NCI-H2196 treated with DMSO at 0.1 percent for 48 hours (cell line): ENCODE measurements around the gene PLS3.

ENCODE experiments used
- DNase-seq: peaks from one replicate; lab custom pipeline; 2025; ENCODE audit not compliant: unreplicated experiment; lab: John Stamatoyannopoulos, UW

Gene PLS3

DNA sequence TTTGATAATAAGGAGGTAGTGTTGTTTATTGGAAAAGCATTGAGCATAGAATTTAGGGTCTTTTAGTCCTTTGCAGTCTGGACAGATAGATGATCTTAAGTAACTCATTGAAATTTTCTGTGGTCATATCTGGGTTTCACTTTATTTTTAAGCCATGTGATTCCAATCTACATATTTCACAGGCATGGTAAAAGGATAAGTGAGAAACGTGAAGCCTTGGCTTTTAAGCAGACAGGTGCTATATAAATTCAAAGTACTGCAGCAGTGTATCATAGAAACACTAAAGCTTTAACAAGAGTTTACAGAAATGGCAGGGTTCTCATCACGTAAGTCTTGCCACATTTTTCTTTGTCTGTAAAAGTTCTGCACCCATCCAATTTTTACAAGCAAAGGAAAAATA is 4.9 kb downstream of the PLS3 start:
- no peak for DNase-seq

DNA sequence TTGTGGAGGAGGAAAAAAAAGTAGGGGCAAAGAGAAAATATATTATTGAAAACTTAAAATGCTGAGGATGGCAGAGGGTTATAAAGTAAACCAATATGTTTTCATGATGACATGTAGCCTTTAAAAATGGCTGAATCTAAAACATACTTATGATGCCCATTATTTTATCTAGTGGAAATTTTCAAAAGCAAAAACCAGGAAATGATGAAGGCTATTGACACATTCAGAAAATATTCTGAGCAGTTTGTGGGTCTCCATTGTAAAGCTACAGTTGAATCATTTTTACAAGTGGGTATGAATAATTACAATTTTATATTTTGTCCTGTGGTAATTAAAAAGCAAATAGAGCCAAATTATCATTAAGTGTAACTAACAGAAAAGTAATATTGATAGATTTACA is 10.7 kb downstream of the PLS3 start:
- no peak for DNase-seq

DNA sequence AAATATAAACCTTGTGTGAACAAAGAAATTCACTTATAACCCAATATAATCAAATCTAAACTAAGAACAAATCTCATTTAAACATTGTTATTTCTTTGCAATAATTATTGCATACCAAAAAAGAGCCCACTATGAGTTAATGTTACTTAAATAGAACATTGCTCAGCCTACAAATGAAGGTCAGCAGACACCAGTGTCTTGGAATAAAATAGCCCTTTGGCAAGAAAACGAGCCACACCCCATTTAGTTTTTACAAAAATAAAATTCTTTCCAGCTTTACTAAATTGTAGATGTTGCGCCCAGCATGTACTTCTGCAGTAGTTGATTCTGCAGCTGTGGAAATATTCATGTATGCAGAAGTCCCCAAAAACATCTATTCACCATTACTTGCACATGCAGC is 12.2 kb downstream of the PLS3 start:
- DNase-seq = no peak

DNA sequence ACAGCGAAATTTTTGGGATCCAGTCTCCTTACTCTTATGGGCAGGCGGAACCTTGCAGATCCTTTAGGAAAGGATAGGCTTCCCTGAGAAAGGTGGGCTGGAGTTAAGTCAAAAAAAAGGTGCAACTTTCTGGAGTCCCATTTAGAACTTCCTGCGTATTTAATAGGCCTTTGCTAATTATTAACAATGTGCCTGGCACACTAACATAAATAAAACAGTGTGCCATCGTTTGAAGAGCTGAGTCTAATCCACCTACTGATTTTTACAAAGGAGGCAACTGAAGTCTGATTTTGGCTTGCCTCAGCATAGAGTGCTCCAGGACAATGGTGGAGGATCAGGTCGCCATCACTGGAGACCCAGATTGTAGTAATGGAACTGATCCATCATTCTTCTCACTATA is 15.7 kb downstream of the PLS3 start:
- DNase-seq = no peak

DNA sequence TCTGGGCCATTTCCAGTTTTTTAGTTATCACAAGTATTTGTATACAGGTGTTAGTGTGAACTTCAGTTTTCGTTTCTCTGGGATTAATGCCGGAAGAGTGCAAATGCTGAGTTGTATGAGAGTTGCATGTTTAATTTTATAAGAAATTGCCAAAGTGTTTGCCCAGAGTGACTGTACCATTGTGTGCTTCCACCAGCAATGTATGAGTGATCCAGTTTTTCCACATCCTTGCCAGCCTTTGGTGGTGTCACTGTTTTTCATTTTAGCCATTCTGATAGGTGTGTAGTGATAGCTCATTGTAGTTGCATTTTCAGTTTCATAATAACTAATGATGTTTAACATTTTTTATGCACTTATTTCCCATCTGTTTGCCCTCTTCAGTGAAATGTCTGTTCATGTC is 18.4 kb downstream of the PLS3 start:
- no peak for DNase-seq

DNA sequence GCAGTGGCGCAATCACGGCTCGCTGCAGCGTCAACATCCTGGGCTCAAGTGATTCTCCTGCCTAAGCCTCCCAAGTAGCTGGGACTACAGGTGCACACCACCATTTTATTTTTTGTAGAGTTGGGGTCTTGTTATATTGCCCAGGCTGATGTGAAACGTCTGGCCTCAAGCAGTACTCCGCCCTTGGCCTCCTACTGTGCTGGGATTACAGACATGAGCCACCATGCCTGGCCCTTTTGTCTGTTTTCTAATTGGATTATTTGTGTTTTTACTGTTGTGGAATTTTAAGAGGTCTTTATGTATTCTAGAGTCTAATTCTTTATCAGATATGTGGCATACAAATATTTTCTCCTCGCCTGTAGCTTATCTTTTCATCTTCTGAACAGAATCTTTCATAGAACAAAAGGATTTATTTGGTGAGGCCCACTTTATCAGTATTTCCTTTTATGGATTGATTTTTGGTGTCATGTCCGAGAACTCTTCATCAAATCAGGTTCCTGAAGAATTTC is 18.9 kb downstream of the PLS3 start:
- DNase-seq = no peak

DNA sequence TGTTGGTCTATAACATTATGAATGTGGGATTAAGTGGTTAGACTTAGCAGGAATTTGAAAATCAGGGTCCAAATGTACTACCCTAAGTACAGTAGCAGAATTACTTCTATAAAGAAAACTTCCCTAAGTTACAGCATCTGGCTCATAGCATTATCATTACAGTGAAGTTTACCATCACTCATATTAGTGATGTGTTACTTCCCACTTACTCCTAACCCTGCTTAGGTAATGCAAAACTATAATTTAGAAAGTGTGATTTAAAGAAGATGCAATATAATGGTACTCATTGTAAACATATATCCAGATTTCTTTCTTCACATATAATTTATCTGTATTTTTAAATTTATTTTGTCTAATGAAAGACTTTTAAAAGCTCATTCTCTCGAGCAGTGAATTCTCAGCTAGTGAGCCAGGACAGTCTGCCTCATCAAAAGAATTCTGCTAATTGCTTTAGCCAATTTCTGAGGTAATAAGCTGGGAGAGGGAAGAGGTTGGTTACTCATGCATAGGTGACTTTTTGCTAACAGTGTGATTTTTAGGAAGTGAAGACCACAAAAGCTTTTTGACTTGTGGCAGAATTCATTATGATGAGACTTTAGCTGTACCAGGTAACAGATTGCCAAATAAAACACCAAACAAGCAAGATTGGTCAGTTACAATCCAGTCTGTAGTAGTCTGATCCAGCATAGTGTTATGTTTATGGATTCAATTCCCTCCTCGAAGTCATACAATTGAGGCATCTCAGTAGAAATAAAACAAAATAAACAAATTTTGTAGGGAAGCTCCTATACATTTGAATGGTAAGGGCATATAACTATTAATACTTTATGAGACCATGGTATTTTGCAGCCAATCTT is 21.0 kb downstream of the PLS3 start:
- DNase-seq = no peak

DNA sequence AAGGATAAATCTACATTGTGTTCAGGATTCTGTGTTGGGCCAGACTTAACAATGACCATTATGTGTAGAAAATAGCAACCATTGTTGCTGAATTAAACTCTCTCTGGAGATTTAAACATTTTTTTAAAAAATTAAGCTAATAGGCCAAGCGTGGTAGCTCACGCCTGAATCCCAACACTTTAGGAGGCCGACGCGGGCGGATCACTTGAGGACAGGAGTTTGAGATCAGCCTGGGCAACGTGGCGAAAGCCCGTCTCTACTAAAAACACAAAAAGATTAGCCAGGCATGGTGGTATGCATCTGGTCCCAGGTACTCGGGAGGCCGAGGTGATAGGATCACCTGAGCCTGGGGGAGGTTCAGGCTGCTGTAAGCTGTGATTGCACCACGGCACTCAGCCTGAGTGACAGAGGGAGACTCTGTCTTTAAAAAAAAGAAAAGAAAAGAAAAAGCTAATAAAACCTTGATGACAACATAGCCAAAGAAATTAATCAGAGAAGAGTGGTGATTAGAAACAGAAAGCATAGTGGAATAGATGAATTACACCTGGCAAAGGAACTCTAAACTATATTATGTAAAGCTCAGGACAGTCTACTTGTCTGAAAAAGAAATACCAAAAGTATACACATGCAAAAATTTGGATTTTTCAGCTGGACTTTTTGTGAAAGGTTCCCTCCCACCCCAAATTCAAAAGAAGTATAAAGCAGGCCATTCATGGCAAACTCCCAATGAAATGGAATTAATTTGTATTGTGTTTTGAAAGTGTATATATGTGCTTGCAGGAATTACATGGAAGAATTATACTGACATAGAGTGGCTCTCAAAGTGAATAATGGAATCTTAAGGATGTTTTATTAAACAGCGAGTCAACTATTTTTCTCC is 21.9 kb downstream of the PLS3 start:
- DNase-seq = no peak

DNA sequence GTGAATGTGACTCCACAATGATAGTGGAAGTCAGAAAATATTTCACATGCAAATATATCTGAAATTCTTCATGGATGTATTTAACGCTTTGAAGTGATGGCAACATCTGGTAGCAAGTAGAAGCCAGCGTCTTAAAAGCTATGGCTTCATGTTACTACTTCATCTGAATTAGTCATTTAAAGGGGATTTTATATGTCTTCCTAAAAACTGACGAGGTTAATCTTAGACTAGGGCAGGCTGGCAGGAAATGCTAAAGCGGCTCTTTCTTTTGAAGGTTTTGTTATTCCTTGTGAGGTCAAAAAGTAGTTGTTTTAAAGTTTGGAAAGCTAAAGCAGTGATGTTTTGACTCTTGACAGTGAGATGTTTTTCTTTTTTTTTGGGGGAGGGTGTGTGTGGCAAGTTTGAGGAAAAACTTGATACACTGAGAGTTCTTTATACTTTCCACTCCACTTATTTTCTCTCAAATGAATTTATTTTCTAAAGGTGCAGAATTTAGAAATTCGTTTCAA is 22.6 kb downstream of the PLS3 start:
- DNase-seq = no peak

DNA sequence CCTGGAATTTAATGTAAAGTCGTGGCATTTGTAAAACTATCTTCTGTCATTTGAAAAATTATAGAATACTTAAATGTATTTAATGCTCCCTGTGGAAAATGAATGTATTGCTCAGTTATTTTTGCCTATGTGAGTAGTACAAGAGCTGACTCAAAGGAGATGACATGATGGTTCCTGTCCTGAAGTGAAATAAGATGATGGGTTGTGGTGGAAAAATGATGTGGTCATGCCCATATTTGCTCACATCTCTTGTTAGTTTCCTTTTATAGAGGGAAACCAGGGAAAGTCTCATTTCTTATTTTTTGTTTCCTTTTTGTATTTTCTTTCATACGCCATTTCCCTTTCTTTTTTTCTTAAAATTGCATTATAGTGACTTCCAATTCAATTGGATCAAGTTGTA is 23.7 kb downstream of the PLS3 start:
- DNase-seq = no peak

DNA sequence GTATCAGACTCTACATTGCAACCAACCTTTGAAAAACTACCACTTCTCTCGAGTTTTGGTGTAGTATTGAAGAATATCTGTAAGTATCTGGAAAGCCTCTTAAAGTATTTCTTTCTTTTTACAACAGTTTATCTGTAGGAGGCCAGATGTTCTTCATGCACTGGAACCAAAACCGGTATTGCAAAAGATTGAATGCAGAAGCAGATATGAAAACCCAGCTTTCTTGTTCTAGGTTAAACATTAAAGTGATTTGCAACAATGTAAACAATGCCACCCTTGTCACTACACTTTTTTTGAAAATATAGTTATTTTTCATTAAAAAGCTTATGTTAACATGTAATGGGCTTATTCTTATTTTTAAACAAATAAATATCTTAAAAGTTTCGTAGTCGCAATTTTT is 27.2 kb downstream of the PLS3 start:
- no peak for DNase-seq

DNA sequence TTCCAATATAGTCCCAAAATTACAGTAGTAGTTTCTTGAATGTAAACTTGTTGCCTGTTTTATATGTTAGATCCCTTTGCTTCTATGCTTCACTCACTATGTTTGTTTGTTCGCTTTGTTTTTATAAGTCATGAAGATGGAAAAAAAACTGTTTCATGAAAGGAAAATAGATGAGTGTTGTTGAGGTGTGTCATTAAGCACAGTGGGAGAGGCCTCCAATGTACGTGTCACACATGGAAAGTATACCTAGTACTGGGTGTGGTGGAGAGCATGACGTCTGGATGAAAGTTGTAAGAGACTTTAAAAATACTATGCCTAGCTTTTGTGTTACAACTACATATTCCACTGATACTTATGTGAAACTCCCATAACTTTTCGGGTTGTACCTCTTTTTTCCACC is 28.4 kb downstream of the PLS3 start:
- no peak for DNase-seq

DNA sequence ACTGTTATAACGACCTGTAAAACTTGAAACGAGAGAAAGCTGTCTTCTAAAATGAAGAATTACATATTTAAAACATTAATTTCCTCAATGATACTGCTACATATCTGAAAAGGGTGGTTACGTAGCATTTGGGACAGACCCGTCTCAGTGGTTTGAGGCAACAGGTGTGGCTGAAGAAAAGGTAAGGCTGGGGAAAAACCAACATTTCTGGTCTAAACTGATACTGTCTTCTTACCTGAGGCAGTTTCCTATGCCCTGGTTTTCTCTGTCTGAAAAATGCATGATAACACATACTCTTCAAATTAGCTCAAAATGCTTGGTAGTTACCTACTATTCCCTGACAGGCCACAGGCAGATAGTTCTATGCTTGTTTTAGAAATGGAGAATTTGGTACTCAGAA is 30.4 kb downstream of the PLS3 start:
- DNase-seq = no peak

DNA sequence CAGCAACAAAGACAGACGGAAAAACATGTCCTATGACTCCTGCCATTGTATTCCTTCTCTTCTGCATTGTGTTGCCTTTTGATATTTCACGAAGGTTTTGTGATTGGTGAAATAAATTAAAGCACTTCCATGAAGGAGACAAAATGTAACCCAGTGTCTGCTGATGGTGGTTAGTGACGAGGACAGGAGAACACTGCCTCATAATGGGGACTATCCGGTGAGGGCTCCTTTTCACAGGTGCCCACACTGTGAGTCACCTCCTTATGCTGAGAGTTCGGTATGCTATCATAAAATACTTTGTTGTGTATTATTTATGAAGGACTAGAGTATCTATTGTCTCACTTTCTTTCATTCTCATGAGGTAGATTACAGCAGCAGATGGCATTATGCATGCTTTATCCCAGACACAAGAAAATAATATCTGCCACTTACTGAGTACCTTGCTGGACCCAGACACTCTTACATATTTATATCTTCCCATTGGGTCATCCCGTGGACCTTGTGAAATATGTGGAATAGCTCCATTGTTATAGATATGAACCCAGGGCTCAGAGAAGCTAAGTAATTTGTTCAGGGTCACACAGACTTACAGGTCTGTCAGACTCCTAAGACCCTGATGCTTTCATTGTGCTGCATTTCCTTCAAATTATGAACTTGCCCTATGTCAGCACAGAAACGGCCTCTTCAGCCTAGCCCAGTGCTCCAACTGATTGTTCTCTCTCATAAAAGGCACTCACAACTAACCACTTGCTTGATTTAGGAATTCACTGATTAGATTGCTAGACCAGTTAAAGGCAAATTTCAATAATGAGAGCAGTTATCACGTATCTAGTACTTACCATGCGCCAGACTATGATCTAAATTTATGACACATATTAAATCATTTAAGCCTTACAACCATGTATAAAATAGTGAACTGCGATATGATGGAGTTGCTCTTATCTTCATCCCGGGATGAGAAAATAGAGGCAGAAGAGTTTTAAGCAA is 31.2 kb downstream of the PLS3 start:
- DNase-seq = no peak

DNA sequence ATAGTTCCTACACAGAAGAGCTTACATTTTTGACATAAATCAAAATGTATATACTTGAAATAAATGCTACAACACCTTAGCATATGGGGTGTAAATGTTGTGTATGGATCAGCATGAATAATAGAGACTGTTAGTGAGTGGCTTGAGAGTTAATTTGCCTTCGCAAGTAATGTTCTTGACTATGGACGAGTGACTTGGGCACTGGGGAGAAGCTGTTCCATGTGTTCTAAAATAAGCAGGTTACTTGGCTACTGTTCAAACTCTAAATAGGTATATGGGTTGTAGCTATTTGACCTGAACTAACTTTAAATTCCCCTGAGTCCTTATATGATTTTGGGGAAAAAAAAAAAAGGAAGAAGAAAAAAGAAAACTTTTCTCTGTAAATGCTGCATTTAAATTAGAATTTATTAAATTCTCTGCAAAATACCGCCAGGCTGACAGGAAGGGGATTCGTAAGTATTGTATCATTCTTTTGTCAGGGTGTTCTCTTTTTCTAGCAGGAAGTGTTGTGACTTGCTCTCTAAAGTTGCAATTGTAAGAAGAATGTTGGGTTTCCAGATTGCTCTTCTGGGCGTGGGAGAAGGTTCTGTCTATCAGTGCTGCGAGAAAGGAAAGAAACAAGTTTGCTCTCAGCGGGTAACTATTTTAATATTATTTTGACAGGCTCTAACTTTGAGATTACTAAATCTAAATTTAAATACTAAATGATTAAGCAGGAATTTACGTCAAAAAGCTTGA is 32.2 kb downstream of the PLS3 start:
- DNase-seq = no peak

DNA sequence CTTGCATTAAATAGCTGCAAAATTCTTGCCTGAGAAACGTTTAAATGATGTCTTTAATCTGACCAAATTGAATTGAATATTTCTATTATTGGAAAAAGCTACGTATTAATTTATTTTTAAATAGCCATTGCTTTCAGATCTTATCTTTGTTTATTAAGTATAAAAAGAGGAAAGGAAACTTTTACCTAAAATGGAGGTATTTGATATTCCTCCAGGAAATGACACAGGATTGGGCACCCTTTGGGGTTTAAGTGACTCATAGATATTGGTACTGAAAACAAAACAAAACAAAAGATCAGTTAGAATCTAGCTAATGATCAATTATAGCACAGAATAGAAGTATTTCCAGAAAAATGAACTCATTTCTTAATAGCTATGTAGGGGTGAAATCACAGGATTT is 34.1 kb downstream of the PLS3 start:
- no peak for DNase-seq

DNA sequence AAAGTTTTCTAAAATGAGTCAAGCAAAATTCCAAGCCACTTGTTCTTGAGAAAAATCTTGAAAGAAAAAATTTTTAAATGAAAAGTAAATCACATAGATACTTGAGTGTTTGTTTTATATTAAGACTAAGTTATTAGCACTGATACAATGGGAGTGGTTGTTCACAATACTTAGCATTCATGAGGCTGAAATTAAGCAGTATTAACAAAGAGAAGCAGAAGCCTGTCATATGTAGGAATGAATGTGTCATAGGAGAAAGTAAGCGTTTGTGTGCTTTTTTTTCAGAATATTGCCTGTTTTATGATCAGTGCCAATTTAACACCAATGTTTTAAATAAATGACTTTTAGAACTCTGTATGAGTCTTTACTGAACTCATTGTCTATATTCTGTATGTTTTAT is 37.6 kb downstream of the PLS3 start:
- DNase-seq = no peak

DNA sequence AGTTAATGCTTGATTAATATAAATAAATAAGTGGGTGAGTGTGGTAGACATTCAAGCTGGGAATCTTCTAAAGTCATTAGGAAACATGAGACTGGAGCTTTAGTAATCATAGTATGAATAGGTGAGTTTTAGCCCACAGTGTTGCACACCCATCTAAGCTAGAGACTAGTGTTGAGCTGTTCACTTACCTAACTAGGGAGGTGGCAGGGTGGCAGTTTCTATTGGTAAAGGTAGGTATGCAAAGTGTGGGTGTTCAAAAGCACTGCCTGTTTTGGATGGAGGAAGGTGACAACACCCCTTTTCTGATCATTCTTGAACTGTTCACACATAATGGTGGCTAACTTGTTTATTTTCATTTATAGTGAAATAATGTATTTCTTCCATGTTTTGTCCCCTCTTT is 41.3 kb downstream of the PLS3 start:
- DNase-seq = no peak

DNA sequence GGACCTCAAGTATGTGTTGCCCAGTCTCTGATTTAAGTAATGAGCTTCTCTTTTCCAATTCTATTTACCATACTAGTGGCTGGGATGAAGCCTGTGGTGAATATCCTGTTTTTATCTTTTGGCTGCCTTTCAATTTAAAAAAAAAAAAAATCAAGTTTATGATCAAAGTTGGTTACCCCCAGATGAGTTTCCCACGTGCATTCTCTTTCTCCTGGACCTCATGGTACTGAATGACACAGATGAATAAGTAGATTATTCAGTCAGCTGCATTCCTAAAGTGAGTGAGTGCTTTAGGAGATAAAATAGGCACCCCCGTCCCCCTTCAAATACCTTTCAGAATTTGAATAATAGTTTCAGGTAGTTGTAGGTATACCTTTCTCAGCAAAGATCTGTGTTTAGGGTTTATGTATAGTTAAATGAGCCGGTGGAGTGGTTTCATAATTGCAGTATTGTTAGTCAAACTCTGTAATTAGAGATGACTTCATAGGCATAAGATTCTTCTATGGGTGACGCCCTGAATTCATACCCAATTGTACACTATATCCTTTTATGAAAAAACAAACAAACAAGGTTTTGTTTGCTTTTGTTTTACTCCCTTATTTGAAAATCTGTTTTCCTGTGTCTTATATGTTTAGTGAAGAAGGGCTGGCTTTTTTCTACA is 41.9 kb downstream of the PLS3 start:
- DNase-seq = no peak
